Measurements from ENCODE around the gene NDUFAF8.

The NDUFAF8 gene, protein sequence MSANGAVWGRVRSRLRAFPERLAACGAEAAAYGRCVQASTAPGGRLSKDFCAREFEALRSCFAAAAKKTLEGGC

DNA sequence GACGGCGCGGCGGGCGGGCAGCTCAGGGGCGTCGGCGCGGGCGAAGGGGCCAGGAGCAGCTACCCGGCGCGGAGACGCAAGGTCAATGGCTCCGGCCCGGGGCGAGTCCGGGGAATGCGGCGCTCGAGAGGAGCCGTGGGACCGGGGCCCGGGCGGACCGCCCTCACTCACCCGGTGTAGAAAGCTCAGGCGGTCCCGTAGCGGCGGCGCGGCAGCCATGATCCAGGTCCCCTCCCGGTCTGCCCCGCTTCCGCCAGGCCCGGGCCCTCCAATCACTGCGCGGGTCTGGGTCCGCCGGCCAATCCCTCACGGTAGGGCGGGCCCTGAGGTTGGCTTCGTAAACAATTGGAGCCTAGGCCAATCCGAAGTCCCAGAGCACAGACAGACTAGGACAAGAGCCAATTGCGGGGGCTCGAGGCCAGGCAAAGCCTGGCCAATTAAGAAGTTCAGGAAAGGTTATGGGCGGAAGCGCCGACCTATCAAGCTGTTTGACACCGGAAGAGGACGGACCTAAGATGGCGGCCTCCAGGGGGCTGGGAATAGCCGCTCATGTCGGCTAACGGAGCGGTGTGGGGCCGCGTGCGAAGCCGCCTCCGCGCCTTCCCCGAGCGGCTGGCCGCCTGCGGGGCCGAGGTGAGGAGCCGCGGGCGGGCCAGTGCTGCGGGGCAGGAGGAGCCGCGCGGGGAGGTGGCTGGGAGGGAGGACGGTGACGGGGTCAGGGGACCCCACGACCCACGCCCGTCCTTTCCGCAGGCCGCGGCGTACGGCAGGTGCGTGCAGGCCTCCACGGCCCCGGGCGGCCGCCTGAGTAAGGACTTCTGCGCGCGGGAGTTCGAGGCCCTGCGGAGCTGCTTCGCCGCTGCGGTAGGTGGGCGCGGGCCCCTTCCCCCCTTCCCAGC is at the start of gene NDUFAF8, which contains the start of gene TEPSIN:
Gene NDUFAF8, plus strand, starts transcription at position 504 of the 899 bp plus-strand sequence. Its CDS starts 46 bp downstream, at position 550.
Gene TEPSIN, minus strand, starts transcription at position 241 of the 899 bp plus-strand sequence. Its CDS starts 22 bp downstream, at position 219.
- DNase-seq (ENCODE audit: extremely low read depth in 1 of 2, low read depth in 1 of 2), result peak; percentile 91 to 93

DNA sequence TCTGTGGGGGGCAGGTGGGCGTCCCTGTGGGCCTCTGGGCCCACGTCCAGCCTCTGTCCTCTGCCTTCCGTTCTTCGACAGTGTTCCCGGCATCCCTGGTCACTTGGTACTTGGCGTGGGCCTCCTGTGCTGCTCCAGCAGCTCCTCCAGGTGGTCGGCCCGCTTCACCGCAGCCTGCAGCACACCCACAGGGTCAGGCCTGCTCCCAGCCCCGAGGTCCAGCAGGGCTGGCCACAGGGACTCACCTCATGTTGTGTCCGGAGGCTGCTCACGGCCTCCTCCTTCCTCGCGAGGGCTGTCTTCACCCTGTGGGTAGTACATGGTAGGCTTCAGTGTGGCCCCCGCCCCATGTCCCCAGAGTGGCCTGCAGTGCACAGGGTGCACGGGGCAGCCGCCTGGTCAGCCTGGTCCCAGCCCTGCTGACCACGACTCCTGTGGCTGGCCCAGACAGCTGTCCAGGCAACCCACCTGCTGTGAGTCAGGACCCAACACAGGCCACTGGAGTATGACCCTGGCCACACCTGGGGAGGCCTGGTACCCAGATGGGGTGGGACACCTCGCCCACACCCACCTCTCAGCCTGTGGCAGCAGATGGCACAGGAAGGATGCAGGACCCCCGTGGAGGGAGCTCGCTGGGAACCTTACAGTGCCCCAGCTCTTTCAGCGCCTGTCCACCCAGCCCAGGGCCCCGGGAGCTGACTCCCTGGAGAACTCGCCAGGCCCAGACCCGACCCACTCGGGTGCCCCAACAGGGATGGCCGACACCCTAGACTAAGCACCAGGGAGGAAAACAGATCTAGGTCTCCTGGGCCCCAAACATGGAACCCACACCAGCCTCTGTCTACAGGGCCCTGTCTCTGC is 49.2 kb upstream of the NDUFAF8 start:
- DNase-seq (ENCODE audit: extremely low read depth in 1 of 2, low read depth in 1 of 2), result no peak

DNA sequence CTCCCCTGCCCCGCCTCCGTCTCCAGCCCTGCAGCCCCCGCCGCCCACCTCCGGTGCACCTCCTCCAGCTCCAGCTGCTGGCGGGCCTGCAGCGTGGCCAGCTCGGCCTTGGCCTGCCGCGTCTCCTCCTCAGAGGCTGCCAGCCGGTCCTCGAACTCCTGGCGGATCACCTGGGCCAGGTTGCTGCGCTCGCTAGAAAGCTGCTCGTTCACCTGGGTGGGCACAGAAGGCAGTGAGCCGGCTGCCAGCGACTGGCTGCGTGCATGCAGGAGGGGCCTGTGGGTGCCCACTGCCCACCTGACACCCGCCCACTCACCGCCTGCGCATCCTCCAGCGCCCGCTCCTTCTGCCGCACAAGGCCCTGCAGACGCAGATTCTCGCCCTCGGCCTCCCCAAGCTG is 48.5 kb upstream of the NDUFAF8 start:
- no peak for DNase-seq (ENCODE audit: extremely low read depth in 1 of 2, low read depth in 1 of 2)

DNA sequence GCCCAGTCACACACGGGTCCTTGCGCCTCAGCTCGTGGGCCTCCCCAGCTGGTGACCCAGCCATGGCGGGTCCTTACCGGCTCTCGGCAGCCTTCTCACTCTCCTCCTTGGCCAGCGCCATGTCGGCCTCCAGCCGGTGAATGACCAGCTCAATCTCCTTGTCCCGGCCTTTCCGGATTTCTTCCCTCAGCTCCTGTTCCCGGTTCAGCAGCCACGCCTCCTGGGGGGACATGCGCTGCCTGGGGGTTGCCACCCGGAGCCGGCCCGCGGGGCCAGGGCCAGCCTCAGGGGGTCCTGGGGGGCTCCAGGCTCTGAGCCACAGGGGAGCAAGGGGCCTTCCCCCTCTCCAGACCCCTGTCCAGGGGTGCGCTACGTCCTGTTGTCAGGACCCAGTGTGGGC is 48.0 kb upstream of the NDUFAF8 start:
- no peak for DNase-seq (ENCODE audit: extremely low read depth in 1 of 2, low read depth in 1 of 2)

DNA sequence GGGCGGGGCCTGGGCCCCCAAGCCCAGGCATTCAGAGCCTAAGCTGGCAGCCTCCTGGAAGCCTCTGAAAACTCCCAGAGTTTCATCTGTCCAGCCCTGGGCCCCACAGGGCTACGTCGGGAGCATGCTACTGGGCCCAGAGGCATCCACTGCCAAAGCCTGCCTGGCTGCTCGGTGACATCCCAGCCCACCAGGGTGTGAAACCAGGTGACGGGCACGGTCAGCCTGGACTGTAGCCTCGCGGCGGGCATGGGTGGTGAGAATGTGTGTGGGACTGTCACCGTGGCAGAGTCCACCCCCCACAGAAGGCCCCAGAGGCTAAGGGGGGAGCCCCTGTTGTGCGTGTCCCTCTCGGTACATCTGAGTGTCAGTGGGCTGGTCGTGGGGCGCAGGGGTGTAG is 47.5 kb upstream of the NDUFAF8 start:
- DNase-seq (ENCODE audit: extremely low read depth in 1 of 2, low read depth in 1 of 2), result no peak

DNA sequence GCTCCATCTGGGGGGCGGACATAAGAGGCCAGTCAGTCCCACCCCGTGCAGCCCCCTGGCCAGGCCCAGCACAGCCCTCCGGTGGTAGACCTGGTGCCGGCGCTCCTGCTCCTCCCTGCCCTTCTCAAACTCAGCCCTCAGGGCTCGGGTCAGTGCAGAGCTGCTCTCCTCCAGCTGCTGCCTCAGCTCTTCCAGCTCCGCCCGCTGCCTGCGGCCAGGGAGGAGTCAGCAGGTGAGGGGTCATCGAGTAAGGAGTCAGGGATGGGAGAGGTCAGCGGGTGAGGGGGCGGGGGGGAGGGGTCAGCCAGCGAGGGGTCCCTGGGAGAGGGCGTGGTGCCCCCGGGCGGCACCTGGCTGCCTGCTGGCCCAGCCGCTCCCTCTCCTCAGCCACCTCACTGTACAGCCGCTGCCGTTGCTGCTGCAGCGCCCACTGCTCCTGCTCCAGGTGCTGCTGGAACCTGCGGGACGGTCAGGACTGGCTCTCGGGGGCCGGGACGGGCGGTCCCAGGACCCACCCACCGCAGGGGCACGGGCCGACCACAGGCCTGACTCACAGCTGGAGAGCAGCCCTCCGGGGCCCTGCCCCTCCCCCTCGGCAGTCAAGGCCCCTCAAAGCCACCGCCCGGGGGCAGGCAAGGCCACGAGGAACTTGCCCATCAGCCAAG is 46.6 kb upstream of the NDUFAF8 start:
- DNase-seq (ENCODE audit: extremely low read depth in 1 of 2, low read depth in 1 of 2), result no peak

DNA sequence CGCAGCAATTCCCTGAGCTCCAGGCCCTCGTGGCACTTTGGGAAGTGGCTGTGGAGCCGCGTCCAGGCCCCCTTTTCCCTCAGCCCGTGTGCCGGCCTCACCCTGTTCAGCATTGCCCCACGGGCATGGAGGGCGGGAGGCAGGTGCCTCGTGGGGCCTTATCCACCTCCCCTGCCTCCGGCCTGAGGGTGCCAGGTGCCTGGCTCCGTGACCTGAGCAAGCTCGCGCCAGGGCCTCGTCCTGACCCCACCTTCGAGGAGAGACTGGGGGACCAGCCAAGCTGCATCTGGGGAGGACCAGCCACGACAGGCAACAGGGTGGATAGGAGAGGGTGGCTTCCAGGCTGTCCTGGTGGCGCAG is 46.1 kb upstream of the NDUFAF8 start:
- DNase-seq (ENCODE audit: extremely low read depth in 1 of 2, low read depth in 1 of 2), result no peak

DNA sequence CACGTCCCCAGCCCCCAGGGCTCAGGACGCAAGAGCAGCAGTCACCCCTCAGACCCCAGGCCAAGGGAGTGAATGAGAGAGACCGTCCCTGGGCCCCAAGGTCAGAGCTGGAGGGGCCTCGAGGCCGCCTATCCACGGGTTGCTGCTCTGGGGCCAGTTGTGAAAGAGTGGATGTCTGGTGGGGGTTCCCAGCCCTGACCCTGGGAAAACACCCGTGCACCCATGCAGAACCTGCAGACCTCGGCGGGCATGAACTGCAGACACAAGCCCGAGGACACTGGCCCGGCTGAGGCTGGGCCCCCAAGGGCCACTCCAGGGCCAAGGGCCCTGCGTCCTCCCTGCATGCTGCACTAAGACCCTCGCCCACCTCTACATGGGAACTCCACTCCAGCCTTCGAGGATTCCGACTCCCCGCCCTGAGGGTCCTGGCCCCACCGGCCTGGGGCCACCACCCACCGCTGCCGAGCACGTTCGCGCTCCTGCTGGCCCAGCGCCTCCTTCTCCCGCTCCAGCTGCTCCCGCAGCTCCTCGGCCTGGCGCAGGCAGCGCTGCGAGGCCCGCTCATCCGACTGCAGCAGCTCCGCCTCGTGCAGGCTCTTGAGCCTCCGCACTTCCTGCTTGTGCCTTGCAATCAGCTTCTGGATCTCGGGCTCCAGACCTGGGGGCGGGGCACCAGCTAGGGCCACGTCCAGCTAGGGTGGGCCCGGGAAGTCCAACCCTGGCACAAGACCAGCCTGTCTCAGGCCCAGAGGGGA is 45.5 kb upstream of the NDUFAF8 start:
- no peak for DNase-seq (ENCODE audit: extremely low read depth in 1 of 2, low read depth in 1 of 2)

DNA sequence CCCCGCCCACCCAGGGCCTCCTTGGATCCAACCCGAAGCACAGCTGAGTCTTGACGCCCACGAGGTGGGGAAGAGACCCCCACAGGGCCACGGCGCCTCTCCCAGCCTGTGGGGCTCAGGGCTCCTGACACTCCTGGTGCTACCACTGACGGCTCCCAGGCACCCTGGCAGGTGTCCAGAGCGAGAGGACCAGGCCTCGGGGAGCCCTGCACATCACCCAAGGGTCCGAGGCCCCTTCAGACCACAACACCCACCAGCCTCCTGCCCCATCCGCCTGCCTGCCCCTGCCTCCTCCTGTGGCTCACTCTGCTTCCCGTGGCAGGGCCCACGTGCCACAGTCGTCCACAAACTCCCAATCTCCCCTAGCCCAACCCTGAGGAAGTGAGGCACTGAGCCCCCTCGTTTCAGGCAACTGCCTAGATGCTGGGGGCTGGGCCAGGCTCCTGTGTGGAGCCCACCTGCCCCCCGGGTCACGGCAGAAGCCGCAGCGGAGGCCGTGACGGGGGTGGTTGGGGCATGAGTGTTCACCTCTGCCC is 44.8 kb upstream of the NDUFAF8 start:
- no peak for DNase-seq (ENCODE audit: extremely low read depth in 1 of 2, low read depth in 1 of 2)

DNA sequence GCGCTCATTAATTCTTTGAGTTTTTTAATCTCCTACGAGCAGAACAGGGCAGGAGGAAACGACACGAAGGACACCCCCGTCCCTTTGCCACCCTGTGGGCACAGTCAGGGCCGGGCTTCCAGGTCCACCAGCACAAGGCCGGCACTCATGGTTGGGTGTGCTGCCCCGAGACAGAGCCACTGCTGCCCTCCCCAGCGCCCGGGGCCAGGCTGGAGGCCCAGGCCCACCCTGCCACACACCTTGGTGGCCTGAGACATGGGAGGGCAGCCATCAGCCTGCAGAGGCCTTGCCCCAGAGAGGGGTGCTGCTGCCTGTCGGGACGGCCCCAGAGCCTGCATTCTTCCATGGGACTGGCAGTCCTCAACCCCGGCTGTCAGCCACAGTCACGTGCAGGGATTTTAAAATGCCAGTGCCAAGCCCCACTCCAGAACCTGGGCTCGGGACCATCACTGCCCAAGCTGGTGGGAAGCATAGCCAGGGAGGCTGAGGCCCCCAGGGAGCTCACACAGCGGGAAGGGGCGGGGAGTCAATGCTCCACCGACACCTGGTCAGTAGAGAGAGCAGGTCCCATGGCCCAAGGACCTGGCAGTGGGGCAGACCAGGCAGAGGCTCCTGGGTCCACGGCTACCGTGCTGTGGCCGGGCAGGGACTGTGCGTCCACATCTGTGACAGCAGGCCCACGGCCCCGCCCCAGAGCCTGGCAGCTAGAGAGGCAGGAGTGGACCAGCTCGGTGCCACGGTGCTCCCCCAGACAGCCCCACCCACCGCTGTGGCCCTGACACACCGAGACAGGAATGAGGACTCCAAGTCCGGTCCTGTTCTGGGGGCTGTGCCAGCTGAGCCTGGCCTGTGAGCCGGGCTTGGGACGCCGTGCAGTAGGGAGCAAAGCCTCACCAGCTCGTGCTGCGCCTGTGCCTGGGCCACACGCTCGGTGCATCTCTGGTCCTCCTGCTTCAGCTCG is 43.9 kb upstream of the NDUFAF8 start:
- no peak for DNase-seq (ENCODE audit: extremely low read depth in 1 of 2, low read depth in 1 of 2)

DNA sequence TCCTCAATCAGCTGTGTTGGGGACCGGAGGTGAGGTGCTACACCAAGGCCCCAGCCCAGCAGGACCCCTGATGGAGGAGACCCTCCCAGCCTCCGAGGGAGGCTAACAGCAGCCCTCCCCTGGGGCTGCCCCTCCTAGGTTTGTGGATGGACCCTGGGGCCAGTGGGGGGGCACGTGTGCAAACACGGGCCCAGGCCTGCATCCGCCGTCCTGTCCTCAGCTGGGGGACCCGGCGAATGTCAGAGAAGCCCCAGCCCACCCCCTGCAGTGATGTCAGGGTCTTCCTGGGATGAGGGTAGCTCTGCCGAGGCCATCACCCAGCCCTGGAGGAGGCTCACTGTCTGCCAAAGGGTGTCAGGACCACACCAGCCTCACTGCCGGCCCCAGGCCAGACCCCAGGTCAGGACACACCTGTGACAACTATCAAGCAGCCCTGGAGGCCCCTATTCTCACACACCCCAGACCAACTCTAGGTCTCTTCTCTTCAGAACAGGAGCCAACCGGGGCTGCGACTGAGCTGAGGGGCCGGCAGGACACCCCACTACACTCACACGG is 43.1 kb upstream of the NDUFAF8 start:
- no peak for DNase-seq (ENCODE audit: extremely low read depth in 1 of 2, low read depth in 1 of 2)

DNA sequence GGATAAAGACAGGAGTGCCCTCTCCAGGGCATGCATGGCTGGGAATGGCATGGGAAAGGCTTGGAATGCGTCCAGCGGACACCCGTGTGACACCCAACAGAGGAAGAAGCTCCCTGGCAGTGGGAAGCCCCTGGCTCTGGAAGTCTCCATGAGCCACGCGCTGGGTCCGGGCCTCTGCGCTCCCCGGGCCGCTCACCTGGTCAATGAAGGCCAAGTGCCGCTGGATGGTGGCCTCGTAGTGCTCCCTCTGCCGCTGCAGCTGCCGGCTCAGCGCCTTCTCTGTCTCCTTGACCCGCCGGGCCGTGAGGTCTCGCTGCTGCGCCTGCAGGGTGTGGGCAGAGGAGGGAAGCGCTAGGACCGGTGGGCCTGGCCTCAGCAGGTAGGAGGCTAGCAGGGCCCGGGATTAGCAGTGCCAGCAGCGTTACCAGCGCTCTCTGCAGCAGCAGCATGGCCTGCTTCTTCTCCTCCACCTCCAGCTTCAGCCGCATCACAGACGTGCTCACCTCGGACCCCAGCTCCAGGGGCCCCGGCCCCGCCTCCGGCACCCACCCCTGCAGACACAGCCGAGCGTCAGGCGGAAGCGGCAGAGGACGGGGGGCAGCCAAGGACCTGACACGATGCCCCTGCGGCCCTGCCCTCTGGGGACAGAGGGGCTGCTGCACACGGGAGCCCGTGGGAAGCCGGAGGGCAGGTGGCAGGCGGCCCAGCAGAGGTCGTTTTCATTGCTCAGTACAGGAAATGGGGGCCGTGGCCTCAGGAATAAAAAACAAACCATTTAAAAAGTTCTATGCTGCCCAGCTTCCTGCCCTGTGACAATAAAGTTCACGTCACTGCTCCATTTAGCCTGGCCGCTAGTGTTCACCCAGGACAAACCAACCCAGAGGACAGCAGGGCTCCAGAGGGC is 42.4 kb upstream of the NDUFAF8 start:
- DNase-seq (ENCODE audit: extremely low read depth in 1 of 2, low read depth in 1 of 2), result no peak

DNA sequence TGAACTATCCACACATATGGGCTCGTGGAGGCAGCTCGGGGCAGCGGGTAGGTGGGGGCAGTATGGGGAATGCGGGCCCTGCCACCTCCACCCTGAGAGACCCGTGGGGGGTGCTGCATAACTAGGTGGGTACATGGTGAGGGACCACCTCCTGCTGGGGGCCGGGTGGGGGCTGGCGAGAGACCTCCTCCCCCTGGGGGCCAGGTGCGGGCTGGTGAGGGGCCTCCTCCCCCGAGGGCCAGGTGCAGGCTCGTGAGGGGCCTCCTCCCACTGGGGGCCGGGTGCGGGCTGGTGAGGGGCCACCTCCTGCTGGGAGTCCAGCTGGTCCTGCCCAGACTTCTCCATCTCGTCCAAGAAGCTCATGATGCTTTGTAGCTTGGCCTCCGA is 41.7 kb upstream of the NDUFAF8 start:
- DNase-seq (ENCODE audit: extremely low read depth in 1 of 2, low read depth in 1 of 2), result no peak

DNA sequence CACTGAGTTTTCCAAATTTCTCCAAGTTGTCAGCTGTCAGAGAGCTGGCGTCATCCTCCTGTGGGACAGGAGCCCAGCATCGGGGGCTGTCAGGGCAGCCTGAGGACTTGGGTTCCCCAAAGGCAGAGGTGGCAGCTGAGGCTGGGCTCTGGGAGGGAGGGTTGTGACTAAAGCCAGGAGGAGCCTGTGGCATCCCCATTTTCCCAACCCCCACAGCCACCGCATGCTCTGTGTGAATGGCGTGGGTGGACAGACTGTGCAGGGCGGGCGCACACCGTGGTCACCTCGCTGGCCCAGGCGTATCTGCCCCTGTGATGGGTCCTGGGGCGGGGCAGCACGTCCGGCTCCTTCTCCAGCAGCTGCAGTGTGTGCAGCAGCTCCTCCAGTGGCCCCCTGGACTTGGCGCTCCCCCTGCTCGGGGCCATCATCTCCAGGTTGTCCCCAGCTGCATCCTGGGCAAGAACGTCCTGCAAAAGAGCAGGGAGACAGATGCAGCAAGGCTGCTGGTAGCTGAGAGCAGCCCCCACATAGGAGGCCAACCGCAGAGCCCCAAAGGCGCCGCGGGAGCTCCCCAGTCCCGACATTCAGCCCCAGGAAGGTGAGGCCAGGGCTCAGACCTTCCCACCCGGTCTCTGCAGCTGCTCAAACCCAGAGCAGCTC is 41.2 kb upstream of the NDUFAF8 start:
- no peak for DNase-seq (ENCODE audit: extremely low read depth in 1 of 2, low read depth in 1 of 2)

DNA sequence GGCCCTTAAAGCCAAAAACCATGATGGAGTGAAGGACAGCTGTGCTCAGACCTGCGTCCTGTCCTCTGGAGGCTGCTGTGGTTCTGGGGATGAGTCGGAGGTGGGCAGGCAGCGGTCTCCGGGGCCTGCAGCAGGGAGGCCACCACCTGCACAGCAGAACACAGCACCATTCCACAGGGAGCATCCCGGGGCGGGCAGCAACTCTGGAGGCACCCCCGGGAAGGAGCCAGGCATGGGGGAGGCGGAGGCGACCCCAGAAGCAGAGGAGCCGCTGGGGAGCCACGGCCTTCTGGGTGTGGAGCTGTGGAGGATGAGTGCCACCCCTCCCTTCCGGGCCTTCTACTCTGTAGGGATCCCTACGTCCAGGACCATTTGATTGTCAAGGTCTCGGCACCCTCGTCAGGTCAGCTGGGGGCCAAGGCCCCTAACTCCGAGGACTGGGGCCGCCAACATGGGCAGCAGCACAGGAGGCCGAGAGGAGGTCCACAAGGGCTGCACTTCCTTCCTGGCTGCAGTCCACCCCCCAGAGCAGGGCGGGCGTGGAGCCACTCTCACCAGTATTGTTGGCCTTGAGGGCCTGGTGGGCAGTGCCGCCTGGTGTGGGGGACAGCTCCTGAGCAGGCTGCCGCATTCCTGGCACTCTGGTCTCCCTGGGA is 40.2 kb upstream of the NDUFAF8 start:
- DNase-seq (ENCODE audit: extremely low read depth in 1 of 2, low read depth in 1 of 2), result no peak

DNA sequence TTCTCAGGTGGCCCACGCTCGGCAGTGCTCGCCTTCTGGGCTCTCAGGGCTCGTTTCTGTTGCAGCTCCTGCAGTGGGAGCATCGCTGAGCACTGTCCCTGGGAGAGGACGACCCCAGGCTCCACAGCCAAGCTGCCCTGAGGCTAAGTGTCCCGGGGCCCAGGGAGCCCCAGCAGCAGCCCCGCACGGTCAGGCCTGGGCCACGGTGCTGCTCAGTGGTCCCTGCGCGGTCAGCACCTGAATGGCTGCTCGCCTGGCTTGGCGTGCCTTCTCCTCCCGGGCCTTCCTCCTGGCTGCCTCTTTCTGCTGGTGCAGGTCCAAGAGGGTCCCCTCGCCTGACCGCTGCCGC is 39.7 kb upstream of the NDUFAF8 start:
- no peak for DNase-seq (ENCODE audit: extremely low read depth in 1 of 2, low read depth in 1 of 2)

DNA sequence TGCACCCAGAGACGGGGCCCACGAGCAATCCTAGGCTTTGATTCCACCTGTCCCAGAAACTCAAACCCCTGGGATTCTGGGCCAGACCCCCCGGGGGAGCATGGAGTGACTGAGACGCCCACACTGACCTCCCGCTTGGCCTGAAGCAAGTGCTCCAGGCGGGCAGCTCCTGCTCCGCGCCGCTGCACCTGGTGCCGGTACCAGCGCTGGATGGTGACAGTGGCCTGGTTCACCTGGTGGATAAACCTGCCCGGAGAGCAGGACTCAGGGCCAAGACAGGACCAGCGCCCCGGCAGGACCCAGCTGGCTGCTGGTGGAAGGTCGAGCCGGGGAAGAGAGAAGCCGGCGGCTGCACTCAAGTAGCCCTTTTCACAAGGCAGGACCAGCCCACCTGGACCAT is 38.9 kb upstream of the NDUFAF8 start:
- DNase-seq (ENCODE audit: extremely low read depth in 1 of 2, low read depth in 1 of 2), result no peak

Measured in stimulated activated CD8-positive, alpha-beta memory T cell treated with anti-CD3 and anti-CD28 coated beads, Interleukin-7, amount 100 ng/mL, for 48 hours (primary cell).